Measurements from ENCODE around the gene ZDHHC12. TPM values are rescaled to one million over a fixed set of nuclear protein-coding genes. Genes with fewer than 3 reads are reported as not detected.

ZDHHC12 gene
- total RNA-seq, 2 experiments from 2014 or later: 40.0 to 56.8 TPM

- no peak overlapping the region for H3K27ac ChIP-seq (ENCODE audit: low read depth, low read length, poor library complexity, severe bottlenecking)
Measured at GRCh38 chr9:128718047-128718446, 5.9 kb downstream of the ZDHHC12 start.

DNA sequence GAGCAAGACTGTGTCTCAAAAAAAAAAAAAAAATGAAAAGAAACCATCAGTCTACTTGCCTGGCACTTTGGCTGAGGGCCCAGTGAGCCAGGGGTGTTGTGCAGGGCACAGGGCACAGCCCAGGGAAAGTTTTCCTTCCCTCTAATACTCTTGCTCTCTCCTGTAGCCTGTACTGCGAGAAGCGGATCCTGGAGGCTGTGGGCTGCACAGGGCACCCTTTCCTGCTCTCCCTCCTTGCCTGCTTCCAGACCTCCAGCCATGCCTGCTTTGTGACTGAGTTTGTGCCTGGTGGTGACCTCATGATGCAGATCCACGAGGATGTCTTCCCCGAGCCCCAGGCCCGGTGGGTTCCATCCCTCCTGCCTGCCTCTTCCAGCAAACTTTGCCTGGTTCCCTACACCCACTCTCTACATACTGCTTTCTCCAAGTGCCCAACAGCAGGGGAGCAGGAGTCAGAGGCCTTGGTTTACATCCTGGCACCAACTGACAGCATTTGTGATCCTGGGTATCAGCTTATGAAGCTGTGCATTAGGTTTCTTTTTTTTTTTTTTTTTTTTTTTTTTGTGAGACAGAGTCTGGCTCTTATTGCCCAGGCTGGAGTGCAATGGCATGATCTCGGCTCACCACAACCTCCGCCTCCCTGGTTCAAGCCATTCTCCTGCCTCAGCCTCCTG is 7.2 kb downstream of the ZDHHC12 start:
- TF ChIP-seq, protein P1, sequence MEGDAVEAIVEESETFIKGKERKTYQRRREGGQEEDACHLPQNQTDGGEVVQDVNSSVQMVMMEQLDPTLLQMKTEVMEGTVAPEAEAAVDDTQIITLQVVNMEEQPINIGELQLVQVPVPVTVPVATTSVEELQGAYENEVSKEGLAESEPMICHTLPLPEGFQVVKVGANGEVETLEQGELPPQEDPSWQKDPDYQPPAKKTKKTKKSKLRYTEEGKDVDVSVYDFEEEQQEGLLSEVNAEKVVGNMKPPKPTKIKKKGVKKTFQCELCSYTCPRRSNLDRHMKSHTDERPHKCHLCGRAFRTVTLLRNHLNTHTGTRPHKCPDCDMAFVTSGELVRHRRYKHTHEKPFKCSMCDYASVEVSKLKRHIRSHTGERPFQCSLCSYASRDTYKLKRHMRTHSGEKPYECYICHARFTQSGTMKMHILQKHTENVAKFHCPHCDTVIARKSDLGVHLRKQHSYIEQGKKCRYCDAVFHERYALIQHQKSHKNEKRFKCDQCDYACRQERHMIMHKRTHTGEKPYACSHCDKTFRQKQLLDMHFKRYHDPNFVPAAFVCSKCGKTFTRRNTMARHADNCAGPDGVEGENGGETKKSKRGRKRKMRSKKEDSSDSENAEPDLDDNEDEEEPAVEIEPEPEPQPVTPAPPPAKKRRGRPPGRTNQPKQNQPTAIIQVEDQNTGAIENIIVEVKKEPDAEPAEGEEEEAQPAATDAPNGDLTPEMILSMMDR (conservative IDR thresholded peaks at IDR 0.05; ENCODE audit: low read length): no peak
- no peak for TF ChIP-seq EZH2phosphoT487 (IDR thresholded peaks at IDR 0.05; ENCODE audit: borderline replicate concordance, low read depth, low read length)
- Histone ChIP-seq H3K9me2 (ENCODE audit: insufficient read depth, low read length) (no peaks in the 10 kb centered on the region), H3K27ac (ENCODE audit: low read depth, low read length, poor library complexity, severe bottlenecking) (no peak overlapping the region), H4K20me1 (ENCODE audit: insufficient read depth, low read length) (no peaks in the 10 kb centered on the region), H2AFZ (ENCODE audit: low read length) (no peak overlapping the region), H3K4me1 (ENCODE audit: insufficient read depth, low read length, poor library complexity, severe bottlenecking) (no peaks in the 10 kb centered on the region), H3K79me2 (ENCODE audit: insufficient read depth, low read depth, low read length) (no peaks in the 10 kb centered on the region), H3K36me3 (ENCODE audit: insufficient read depth, low read length) (no peaks in the 10 kb centered on the region; the same call in 1 of the 2 replicates), H3K9me3 (ENCODE audit: low read length) (no peaks in the 10 kb centered on the region), H3K4me2 (ENCODE audit: low read length) (no peak overlapping the region), H3K4me3 (ENCODE audit: low read depth, low read length, poor library complexity, severe bottlenecking) (no peak overlapping the region)
- intact Hi-C loops (cut with micrococcal nuclease; ENCODE audit: unreplicated experiment): no loop called here
- no TSS peak for BruUV-seq (replicated peaks)
- ChIA-PET CTCF (ENCODE audit: unreplicated experiment) (no interaction called here), POLR2A (interaction anchor here (0.5 kb wide), 1 partner anchor 49 kb away, joined by 4 read pairs; no protein-coding TSS in a partner anchor)
- DNase-seq (ENCODE audit: low spot score): no peak

More at GRCh38 chr9:128718047-128718446, 5.9 kb downstream of the ZDHHC12 start:
- no peaks in the 10 kb centered on the region for H3K79me2 ChIP-seq (ENCODE audit: insufficient read depth, low read depth, low read length)
- no peak overlapping the region for H2AFZ ChIP-seq (ENCODE audit: low read length)
- no peaks in the 10 kb centered on the region for H3K9me2 ChIP-seq (ENCODE audit: insufficient read depth, low read length)
- no peaks in the 10 kb centered on the region for H4K20me1 ChIP-seq (ENCODE audit: insufficient read depth, low read length)
- DNase-seq (ENCODE audit: low spot score): no peak
- H3K9me3 ChIP-seq (ENCODE audit: low read length): no peaks in the 10 kb centered on the region
- CTCF ChIA-PET (ENCODE audit: unreplicated experiment): no interaction called here
- BruUV-seq (replicated peaks): no TSS peak
- POLR2A ChIA-PET: interaction anchor here (0.6 to 0.7 kb wide), 2 partner anchors 346 to 980 kb away, joined by 4 to 6 read pairs; no protein-coding TSS in a partner anchor
- no peak overlapping the region for H3K4me3 ChIP-seq (ENCODE audit: low read depth, low read length, poor library complexity, severe bottlenecking)
- H3K36me3 ChIP-seq (ENCODE audit: insufficient read depth, low read length): no peaks in the 10 kb centered on the region; the same call in 1 of the 2 replicates
- H3K4me1 ChIP-seq (ENCODE audit: insufficient read depth, low read length, poor library complexity, severe bottlenecking): peaks cover 8% of the 10 kb centered on the region
- H3K4me2 ChIP-seq (ENCODE audit: low read length): no peak overlapping the region
- TF ChIP-seq, protein P1 (conservative IDR thresholded peaks at IDR 0.05; ENCODE audit: low read length): no peak
- TF ChIP-seq EZH2phosphoT487 (IDR thresholded peaks at IDR 0.05; ENCODE audit: borderline replicate concordance, low read depth, low read length): no peak
- intact Hi-C loops (cut with micrococcal nuclease; ENCODE audit: unreplicated experiment): no loop called here

DNA sequence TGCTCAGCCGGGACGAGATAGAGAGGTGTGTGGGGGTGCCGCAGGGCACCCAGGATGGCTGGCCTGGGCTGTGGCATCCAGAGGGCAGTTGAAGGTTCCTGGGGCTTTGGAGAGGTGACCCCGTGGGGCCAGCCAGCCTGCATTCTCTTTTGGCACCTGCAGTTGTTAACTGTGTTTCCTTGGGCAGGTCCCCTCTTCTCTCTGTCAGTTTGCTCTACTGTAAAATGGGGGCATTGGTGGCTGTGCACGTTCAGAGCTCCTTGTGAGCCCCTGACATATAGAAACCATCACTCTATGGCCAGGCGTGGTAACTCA is 8.5 kb downstream of the ZDHHC12 start:
- no peaks in the 10 kb centered on the region for H3K9me2 ChIP-seq (ENCODE audit: insufficient read depth, low read length)
- TF ChIP-seq EZH2phosphoT487 (IDR thresholded peaks at IDR 0.05; ENCODE audit: borderline replicate concordance, low read depth, low read length): no peak
- TF ChIP-seq, protein P1 (conservative IDR thresholded peaks at IDR 0.05; ENCODE audit: low read length): no peak
- no peak overlapping the region for H3K4me3 ChIP-seq (ENCODE audit: low read depth, low read length, poor library complexity, severe bottlenecking)
- ChIA-PET POLR2A (interaction anchor here (1.7 kb wide), 1 partner anchor 10 kb away, joined by 8 read pairs; no protein-coding TSS in a partner anchor), CTCF (ENCODE audit: unreplicated experiment) (no interaction called here)
- intact Hi-C loops (cut with micrococcal nuclease; ENCODE audit: unreplicated experiment): no loop called here
- H4K20me1 ChIP-seq (ENCODE audit: insufficient read depth, low read length): no peaks in the 10 kb centered on the region
- no peaks in the 10 kb centered on the region for H3K36me3 ChIP-seq (ENCODE audit: insufficient read depth, low read length)
- no peaks in the 10 kb centered on the region for H3K79me2 ChIP-seq (ENCODE audit: insufficient read depth, low read depth, low read length)
- H3K9me3 ChIP-seq (ENCODE audit: low read length): no peaks in the 10 kb centered on the region
- no peak overlapping the region for H2AFZ ChIP-seq (ENCODE audit: low read length)
- H3K4me1 ChIP-seq (ENCODE audit: insufficient read depth, low read length, poor library complexity, severe bottlenecking): no peaks in the 10 kb centered on the region
- BruUV-seq (replicated peaks): no TSS peak
- no peak overlapping the region for H3K4me2 ChIP-seq (ENCODE audit: low read length)
- H3K27ac ChIP-seq (ENCODE audit: low read depth, low read length, poor library complexity, severe bottlenecking): no peak overlapping the region
- DNase-seq (ENCODE audit: low spot score): no peak
